ENCODE measurements around the gene MRPL23.

MRPL23 gene

GRCh38 chr11:2002807-2003206 lies 55.7 kb downstream of the MRPL23 start:
- no peak for TF ChIP-seq ZNF274 (IDR thresholded peaks at IDR 0.05; ENCODE audit: low read depth, low read length)
- no peak for TF ChIP-seq SUZ12 (IDR thresholded peaks at IDR 0.05; ENCODE audit: extremely low read depth, insufficient read depth, insufficient read length)
- TF ChIP-seq YY1 (IDR thresholded peaks at IDR 0.05; ENCODE audit: insufficient read depth, insufficient read length): no peak
- no peaks in the 10 kb centered on the region for H3K27me3 ChIP-seq (ENCODE audit: insufficient read depth, insufficient read length)

GRCh38 chr11:2004466-2004865 lies 57.3 kb downstream of the MRPL23 start:
- no peaks in the 10 kb centered on the region for H3K36me3 ChIP-seq (ENCODE audit: insufficient read depth, insufficient read length, low read length)
- H3K4me1 ChIP-seq (ENCODE audit: insufficient read depth, insufficient read length): no peaks in the 10 kb centered on the region
- H3K9me3 ChIP-seq (ENCODE audit: insufficient read depth, low read length): no peaks in the 10 kb centered on the region
- H3K9ac ChIP-seq (ENCODE audit: insufficient read length, low read depth): no peak overlapping the region
- TF ChIP-seq SUZ12 (IDR thresholded peaks at IDR 0.05; ENCODE audit: extremely low read depth, insufficient read depth, insufficient read length) (no peak), ZNF274 (IDR thresholded peaks at IDR 0.05; ENCODE audit: low read depth, low read length) (no peak), YY1 (IDR thresholded peaks at IDR 0.05; ENCODE audit: insufficient read depth, insufficient read length) (no peak)
- no peaks in the 10 kb centered on the region for H3K27me3 ChIP-seq (ENCODE audit: insufficient read depth, insufficient read length)
- no peak overlapping the region for H3K4me3 ChIP-seq (ENCODE audit: insufficient read length, low read depth)
- no peak for DNase-seq (ENCODE audit: low read depth, low spot score)

More at GRCh38 chr11:2002807-2003206, 55.7 kb downstream of the MRPL23 start:
- H3K4me3 ChIP-seq (ENCODE audit: insufficient read length, low read depth): no peak overlapping the region
- DNase-seq (ENCODE audit: low read depth, low spot score): no peak
- no peaks in the 10 kb centered on the region for H3K36me3 ChIP-seq (ENCODE audit: insufficient read depth, insufficient read length, low read length)
- no peak overlapping the region for H3K9ac ChIP-seq (ENCODE audit: insufficient read length, low read depth)
- no peaks in the 10 kb centered on the region for H3K4me1 ChIP-seq (ENCODE audit: insufficient read depth, insufficient read length)
- H3K9me3 ChIP-seq (ENCODE audit: insufficient read depth, low read length): no peaks in the 10 kb centered on the region
